ENCODE measurements around the gene UBR3.
"Not testable (repeated sequence)": the region's sequence is repeated elsewhere in the genome, so short reads cannot be mapped to it uniquely, and the experiment has no call there.

UBR3 gene

GRCh38 chr2:169871994-169872393 is 44.7 kb downstream of the UBR3 start:
- no peak for ATAC-seq

DNA sequence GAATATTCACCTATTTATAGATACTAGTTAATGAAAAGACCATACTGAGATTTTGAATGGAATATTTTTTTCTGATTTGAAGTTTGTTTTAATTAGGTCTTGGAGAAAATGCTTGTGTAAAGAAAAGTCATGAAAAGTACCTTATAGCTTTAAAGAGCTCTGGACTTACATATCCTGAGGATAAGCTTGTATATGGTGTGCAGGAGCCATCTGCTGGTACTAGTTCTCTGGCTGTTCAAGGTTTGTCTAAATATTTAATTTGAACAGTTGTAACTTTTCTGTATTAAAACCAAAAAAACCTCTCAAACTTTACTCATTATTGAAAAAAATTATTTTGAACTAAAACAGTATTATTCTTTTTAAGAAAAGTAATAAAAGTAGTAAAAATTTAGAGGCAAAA is 50.1 kb downstream of the UBR3 start:
- ATAC-seq = no peak

- ATAC-seq = no peak
Observed at GRCh38 chr2:169887120-169887519, 59.9 kb downstream of the UBR3 start.

DNA sequence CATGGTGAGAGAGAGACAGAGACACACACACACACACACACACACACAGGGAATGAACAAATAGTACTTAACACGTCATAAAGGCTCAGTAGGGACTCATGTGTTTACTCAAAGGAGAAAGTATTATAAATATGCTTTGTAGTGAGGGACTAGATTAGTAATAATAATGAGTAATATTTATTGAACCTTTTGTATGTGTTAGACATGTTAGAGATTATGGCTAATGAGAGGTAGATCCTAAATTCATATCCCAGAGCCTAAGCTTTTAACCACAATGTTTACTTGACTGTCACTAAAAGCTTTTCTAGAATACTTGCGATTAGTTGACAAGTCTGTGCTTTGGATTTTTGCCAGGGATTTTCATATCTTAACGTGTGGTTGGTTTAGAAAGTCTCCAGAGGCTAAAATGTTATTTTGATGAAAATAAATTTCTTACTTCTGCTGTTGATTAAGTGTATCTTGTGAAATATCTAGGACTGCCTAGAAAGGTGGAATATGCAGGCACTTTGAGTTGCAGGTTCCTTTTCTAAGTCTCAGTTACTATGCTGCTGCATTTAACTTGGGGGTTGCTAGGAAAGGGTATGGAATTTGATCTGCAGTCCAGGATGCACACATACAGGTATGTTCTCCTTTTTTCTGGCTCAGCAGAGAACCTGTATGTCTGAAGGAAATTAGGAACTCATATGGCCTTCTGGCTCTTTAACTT is 64.5 kb downstream of the UBR3 start:
- no peak for ATAC-seq

DNA sequence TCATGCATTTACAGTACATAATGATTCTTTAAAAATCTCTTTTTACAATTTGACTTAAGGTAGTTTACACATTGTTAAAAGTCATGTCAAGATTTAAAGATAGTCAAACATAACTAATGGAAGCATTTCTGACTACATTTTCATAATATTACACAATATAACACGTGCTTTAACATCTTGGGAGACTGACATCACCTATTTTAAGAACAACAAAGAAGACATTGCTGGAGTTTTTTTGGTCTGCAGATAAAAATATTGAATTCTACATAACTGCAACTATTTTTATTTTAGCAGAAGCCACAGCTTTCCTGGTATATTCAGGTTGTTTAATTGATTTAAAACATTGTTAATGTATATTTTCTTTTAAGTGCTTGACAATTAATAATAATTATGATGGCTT is 65.7 kb downstream of the UBR3 start:
- no peak for ATAC-seq

- no peak for ATAC-seq
Observed at GRCh38 chr2:169895294-169895985, 68.2 kb downstream of the UBR3 start.

GRCh38 chr2:169897834-169898233 is 70.6 kb downstream of the UBR3 start:
- ATAC-seq = no peak

DNA sequence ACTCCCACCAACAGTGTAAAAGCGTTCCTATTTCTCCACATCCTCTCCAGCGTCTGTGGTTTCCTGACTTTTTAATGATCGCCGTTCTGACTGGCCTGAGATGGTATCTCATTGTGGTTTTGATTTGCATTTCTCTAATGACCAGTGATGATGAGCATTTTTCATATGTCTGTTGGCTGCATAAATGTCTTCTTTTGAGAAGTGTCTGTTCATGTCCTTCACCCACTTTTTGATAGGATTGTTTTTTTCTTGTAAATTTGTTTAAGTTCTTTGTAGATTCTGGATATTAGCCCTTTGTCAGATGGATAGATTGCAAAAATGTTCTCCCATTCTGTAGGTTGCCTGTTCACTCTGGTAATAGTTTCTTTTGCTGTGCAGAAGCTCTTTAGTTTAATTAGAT is 72.8 kb downstream of the UBR3 start:
- ATAC-seq = not testable (repeated sequence)

DNA sequence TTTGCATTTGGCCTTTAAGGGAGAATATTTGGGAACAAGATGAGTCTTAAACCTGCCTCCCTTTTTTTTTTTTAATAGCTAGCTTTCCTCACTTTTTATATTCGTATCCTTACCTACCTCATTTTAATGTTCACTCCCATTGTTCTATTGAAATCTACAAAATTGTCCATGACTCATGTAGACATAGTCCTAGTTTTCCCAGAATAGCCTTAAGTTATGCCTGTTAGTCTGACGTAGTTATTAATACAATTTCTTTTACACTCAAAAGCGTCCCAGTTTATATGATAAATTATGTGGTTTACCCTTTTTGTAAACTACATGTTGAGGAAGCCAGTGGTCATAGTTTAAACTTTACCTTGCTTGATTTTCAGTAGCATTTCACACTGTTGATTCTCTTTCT is 73.4 kb downstream of the UBR3 start:
- ATAC-seq = no peak

DNA sequence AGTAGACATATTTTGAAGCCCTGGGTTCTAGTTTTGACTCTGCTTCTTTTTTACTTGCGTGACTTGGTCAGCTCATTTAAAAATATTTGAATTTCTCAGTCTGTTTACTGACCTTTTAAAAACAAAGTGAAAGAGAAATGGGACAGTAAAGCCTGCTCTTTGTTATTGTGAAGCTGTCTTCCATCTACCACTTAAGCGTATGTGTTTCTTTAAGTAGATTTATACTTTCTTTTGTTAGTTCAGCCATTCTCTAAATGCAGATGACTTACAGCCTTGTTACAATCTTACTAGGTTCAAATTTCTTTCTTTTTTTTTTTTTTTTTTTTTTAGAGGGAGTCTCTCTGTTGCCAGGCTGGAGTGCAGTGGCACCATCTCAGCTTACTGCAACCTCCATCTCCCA is 79.5 kb downstream of the UBR3 start:
- ATAC-seq = no peak

DNA sequence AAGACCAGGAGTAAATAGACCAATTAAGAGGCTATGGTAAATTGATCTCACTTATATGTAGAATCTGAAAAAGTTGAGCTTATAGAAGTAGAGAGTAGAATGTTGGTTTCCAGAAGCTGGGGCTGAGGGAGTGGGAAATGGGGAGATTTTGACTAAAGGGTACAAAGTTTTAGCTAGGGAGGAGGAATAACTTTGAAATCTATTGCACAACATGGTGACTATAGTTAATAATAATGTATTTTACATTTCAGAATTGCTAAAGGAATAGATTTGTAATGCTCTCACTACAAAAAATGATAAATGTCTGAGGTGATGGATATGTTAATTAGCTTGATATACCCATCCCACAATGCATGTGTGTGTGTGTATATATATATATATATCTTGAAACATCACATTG is 82.1 kb downstream of the UBR3 start:
- no peak for ATAC-seq

GRCh38 chr2:169910109-169910799 is 83.0 kb downstream of the UBR3 start:
- no peak for ATAC-seq

DNA sequence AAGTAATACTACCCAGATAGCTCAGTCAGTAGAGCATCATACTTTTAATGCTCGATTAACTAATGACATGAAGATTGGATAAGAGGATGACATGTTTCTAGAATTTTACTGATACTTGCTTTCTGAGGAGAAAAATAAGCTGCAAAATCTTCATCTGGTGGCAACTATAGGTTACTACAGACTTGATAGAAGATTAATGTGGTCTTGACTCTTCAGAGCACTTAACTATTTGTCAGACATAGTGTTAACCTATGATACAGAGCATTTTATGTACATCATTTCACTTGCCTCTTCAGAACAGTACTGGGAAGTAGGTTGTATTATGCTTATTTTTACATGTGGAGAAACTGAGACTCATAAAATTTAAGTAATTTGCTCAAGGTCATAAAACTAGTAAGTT is 83.9 kb downstream of the UBR3 start:
- no peak for ATAC-seq

DNA sequence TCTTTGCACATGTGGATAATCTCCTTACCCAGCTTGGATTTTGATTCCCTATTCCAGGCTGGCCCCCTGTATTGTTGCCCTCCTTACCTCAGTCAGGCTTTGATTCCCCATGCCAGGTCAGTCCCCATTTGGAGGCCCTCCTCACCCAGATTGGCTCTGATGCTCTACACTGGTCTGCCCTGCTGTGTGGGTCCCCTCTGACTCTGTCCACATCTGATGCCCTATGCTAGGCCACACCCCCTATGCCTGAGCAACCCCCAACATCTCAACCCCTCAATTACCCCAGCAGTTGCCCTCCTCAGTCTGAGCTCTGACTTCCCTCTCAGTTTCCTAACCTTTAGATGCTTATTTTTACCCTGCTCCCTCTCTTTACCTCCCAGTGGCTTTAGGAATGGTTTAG is 89.4 kb downstream of the UBR3 start:
- ATAC-seq = no peak

DNA sequence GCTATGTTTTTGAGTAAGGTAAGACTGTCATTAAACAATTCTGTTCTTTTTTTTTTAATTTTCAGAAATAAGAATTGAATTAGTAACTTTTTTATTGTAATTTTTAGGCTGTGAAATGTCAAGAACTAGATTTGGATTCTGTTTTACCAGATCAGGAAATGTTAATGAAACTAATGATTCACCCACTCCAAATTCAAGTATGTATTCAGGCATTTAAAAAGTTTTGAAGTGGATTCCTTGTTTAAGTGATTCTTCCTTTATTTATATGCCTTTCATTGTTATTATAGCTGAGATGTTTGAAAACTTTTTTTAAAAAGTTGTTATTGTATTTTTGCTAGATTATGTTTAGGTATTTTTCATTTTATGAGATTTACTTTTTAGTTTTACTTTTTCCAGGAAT is 96.7 kb downstream of the UBR3 start:
- ATAC-seq = no peak

GRCh38 chr2:169925968-169926367 is 98.7 kb downstream of the UBR3 start:
- ATAC-seq = no peak

- ATAC-seq = no peak
Observed at GRCh38 chr2:169928463-169928864, 101.2 kb downstream of the UBR3 start.

GRCh38 chr2:169933124-169933711 is 106.0 kb downstream of the UBR3 start:
- ATAC-seq = peak in 1 of 2 donors; percentile 32

DNA sequence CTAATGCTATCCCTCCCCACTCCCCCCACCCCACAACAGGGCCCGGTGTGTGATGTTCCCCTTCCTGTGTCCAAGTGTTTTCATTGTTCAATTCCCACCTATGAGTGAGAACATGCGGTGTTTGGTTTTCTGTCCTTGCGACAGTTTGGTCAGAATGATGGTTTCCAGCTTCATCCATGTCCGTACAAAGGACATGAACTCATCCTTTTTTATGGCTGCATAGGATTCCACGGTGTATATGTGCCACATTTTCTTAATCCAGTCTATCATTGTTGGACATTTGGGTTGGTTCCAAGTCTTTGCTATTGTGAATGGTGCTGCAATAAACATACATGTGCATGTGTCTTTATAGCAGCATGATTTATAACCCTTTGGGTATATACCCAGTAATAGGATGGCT is 109.4 kb downstream of the UBR3 start:
- ATAC-seq = not testable (repeated sequence)

GRCh38 chr2:169945515-169945914 is 118.3 kb downstream of the UBR3 start:
- no peak for ATAC-seq

DNA sequence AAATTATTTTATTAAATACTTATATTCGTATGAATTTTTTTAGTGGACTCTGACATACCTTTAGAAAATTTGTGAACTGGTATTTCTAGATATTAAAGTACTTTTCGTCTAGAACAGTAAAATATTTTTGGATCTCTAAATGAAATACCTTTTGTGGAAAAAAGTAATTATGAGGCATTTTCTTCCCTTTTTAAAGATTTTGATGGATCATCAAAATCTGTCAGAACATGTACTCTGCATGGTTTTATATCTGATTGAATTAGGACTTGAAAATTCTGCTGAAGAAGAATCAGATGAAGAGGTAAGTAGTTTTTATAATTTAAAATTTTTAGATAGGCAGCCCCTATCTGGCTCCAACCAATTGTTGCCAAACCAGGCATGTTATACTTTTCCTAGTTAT is 118.8 kb downstream of the UBR3 start:
- ATAC-seq = no peak

- ATAC-seq = no peak
Observed at GRCh38 chr2:169946546-169946945, 119.3 kb downstream of the UBR3 start.

- no peak for ATAC-seq
Observed at GRCh38 chr2:169955940-169956339, 128.7 kb downstream of the UBR3 start.

DNA sequence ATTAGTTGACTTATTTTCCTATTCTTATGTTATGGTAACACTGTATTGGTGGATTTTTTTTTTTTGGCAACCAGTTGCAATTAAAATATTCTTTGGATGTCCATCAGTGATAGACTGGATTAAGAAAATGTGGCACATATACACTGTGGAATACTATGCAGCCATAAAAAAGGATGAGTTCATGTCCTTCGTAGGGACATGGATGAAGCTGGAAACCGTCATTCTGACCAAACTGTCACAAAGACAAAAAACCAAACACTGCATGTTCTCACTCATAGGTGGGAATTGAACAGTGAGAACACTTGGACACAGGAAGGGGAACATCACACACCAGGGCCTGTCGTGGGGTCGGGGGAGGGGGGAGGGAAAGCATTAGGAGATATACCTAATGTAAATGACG is 130.0 kb downstream of the UBR3 start:
- ATAC-seq = not testable (repeated sequence)

Data from activated CD4-positive, CD25-positive, alpha-beta regulatory T cell treated with anti-CD3 and anti-CD28 coated beads, Interleukin-2, amount 50 U/mL, for 24 hours (primary cell).